MM.1S (cell line): ENCODE measurements around the gene ELOB.

Source experiments
- DNase-seq: peaks from one replicate; pipeline ENCODE4 v3.0.0-alpha.2; 2015
- H2AFZ ChIP-seq: fragments of 300-600 bp; sonication (generic); 2 replicates; pipeline ENCODE4 v1.6.0; 2016; ENCODE audit warnings: antibody characterized with exemption, low read length
- H3F3A ChIP-seq: fragments of 300-600 bp; sonication (generic); 2 replicates; pipeline ENCODE4 v1.6.1; 2016; ENCODE audit warnings: mild to moderate bottlenecking, antibody characterized with exemption, low read length, moderate library complexity, mixed read lengths; ENCODE audit not compliant: insufficient read depth
- H3K27ac ChIP-seq: fragments of 300-600 bp; sonication (generic); 2 replicates; pipeline ENCODE4 v1.5.1; 2016; ENCODE audit warnings: mild to moderate bottlenecking, low read length
- H3K27me3 ChIP-seq: fragments of 300-600 bp; sonication (generic); replicated peaks from 2 replicates; pipeline ENCODE4 v1.6.0; 2016; ENCODE audit warnings: low read length; ENCODE audit not compliant: insufficient read depth
- H3K36me3 ChIP-seq: fragments of 300-600 bp; sonication (generic); replicated peaks from 2 replicates; pipeline ENCODE4 v1.6.1; 2016; ENCODE audit warnings: mild to moderate bottlenecking, low read length, mixed read lengths; ENCODE audit not compliant: insufficient read depth
- H3K4me1 ChIP-seq: fragments of 300-600 bp; sonication (generic); 2 replicates; pipeline ENCODE4 v1.6.1; 2016; ENCODE audit warnings: low read length, mixed read lengths
- H3K4me2 ChIP-seq: fragments of 300-600 bp; sonication (generic); 2 replicates; pipeline ENCODE4 v1.6.0; 2016; ENCODE audit warnings: low read depth, low read length
- H3K4me3 ChIP-seq: fragments of 300-600 bp; sonication (generic); 2 replicates; pipeline ENCODE4 v1.5.1; 2016; ENCODE audit warnings: low read length, mixed read lengths
- H3K79me2 ChIP-seq: fragments of 300-600 bp; sonication (generic); 2 replicates; pipeline ENCODE4 v1.6.1; 2016; ENCODE audit warnings: mixed run types, low read length, mixed read lengths
- H3K9ac ChIP-seq: fragments of 300-600 bp; sonication (generic); 2 replicates; pipeline ENCODE4 v1.6.1; 2016; ENCODE audit warnings: low read length, mixed read lengths
- H3K9me2 ChIP-seq: fragments of 300-600 bp; sonication (generic); replicated peaks from 2 replicates; pipeline ENCODE4 v1.6.1; 2016; ENCODE audit warnings: mild to moderate bottlenecking, low read length, mixed read lengths; ENCODE audit not compliant: insufficient read depth
- H3K9me3 ChIP-seq: fragments of 300-600 bp; sonication (generic); replicated peaks from 2 replicates; pipeline ENCODE4 v1.6.1; 2016; ENCODE audit warnings: mild to moderate bottlenecking, low read length, mixed read lengths; ENCODE audit not compliant: insufficient read depth
- H4K20me1 ChIP-seq: fragments of 300-600 bp; sonication (generic); 2 replicates; pipeline ENCODE4 v1.6.1; 2016; ENCODE audit warnings: mild to moderate bottlenecking, low read length, moderate library complexity, mixed read lengths; ENCODE audit not compliant: insufficient read depth
- CTCF ChIP-seq: fragments of 300-600 bp; sonication (generic); IDR thresholded peaks from 2 replicates; pipeline ENCODE4 v1.5.1; 2016; ENCODE audit warnings: antibody characterized with exemption, low read length, mixed read lengths
- EZH2 ChIP-seq: fragments of 300-600 bp; sonication (generic); optimal IDR thresholded peaks from 2 replicates; pipeline ENCODE3; 2017; ENCODE audit warnings: low read depth, mild to moderate bottlenecking, antibody characterized with exemption, low read length, mixed read lengths
- EZH2phosphoT487 ChIP-seq: fragments of 300-600 bp; sonication (generic); IDR thresholded peaks from 2 replicates; pipeline ENCODE4 v1.6.1; 2018; ENCODE audit warnings: antibody characterized with exemption, low read length

Gene ELOB

GRCh38 chr16:2787961-2788360 is 10.9 kb upstream of the ELOB start:
- Histone ChIP-seq H2AFZ (no peak overlapping the region), H3K4me1 (no peaks in the 10 kb centered on the region), H3K36me3 (no peaks in the 10 kb centered on the region), H3K27me3 (peaks cover 82% of the 10 kb centered on the region), H3K9me3 (no peaks in the 10 kb centered on the region), H3K9ac (no peak overlapping the region), H3K27ac (no peak overlapping the region), H3K4me2 (no peak overlapping the region), H3K79me2 (no peaks in the 10 kb centered on the region), H4K20me1 (no peaks in the 10 kb centered on the region), H3K9me2 (no peaks in the 10 kb centered on the region), H3F3A (no peaks in the 10 kb centered on the region), H3K4me3 (no peak overlapping the region)
- TF ChIP-seq EZH2phosphoT487, result no peak
- TF ChIP-seq CTCF, result no peak
- TF ChIP-seq EZH2, result no peak
- DNase-seq, result no peak

GRCh38 chr16:2787406-2787805 is 10.3 kb upstream of the ELOB start, which contains the start of gene PRSS33:
PRSS33 (minus strand) TSS chr16:2787560; CDS start chr16:2786547, 1,013 bp downstream.
- peaks cover 76% of the 10 kb centered on the region for H3K27me3 ChIP-seq
- H3K4me3 ChIP-seq, result no peak within 1 kb of the TSS
- no peaks in the 10 kb centered on the region for H3K9me2 ChIP-seq
- no peak within 1 kb of the TSS for H3K4me2 ChIP-seq
- H3F3A ChIP-seq, result no peaks in the 10 kb centered on the region
- no peak for TF ChIP-seq EZH2phosphoT487
- no peak for TF ChIP-seq EZH2
- TF ChIP-seq CTCF, result no peak
- H3K36me3 ChIP-seq, result no peaks in the 10 kb centered on the region
- no peak within 1 kb of the TSS for H2AFZ ChIP-seq
- no peak for DNase-seq
- H3K27ac ChIP-seq, result no peak within 1 kb of the TSS
- no peaks in the 10 kb centered on the region for H3K9me3 ChIP-seq
- no peaks in the 10 kb centered on the region for H3K4me1 ChIP-seq
- no peaks in the 10 kb centered on the region for H3K79me2 ChIP-seq
- no peaks in the 10 kb centered on the region for H4K20me1 ChIP-seq
- no peak within 1 kb of the TSS for H3K9ac ChIP-seq

GRCh38 chr16:2786826-2787151 is 9.7 kb upstream of the ELOB start:
- no peak for DNase-seq
- no peaks in the 10 kb centered on the region for H3K9me2 ChIP-seq
- H3K79me2 ChIP-seq, result no peaks in the 10 kb centered on the region
- H3K36me3 ChIP-seq, result no peaks in the 10 kb centered on the region
- H4K20me1 ChIP-seq, result no peaks in the 10 kb centered on the region
- no peak overlapping the region for H3K4me3 ChIP-seq
- no peaks in the 10 kb centered on the region for H3F3A ChIP-seq
- H3K9me3 ChIP-seq, result no peaks in the 10 kb centered on the region
- no peak overlapping the region for H2AFZ ChIP-seq
- H3K27me3 ChIP-seq, result peaks cover 70% of the 10 kb centered on the region
- TF ChIP-seq CTCF (no peak), EZH2phosphoT487 (no peak), EZH2 (no peak)
- H3K4me2 ChIP-seq, result no peak overlapping the region
- H3K9ac ChIP-seq, result no peak overlapping the region
- H3K27ac ChIP-seq, result no peak overlapping the region
- H3K4me1 ChIP-seq, result no peaks in the 10 kb centered on the region
